SK-N-SH (cell line): ENCODE measurements around the gene STIM2. TPM values are rescaled to one million over a fixed set of nuclear protein-coding genes. Genes with fewer than 3 reads are reported as not detected.
A peak's percentile ranks its signal among the peaks of the same experiment; 100 is the strongest.

Source experiments
- CTCF ChIA-PET: fragments of 300-600, 350-600 bp; formaldehyde crosslinking; extraction: SDS; loops from one replicate; lab custom pipeline; 2021; lab: Yijun Ruan, JAX
- POLR2A ChIA-PET: fragments of 350-600 bp; sonication (Branson Sonifier 250); formaldehyde crosslinking; extraction: SDS; loops from one replicate; lab custom pipeline; 2020; ENCODE audit warnings: antibody characterized with exemption, inconsistent platforms; lab: Yijun Ruan, JAX
- DNase-seq: peaks from one replicate; pipeline ENCODE4 v3.0.0; 2012
- H2AFZ ChIP-seq: fragments of 200-600 bp; sonication (generic); 2 replicates; pipeline ENCODE4 v1.8.1; 2016; ENCODE audit warnings: antibody characterized with exemption, mild to moderate bottlenecking, low read depth
- H3F3A ChIP-seq: fragments of 200-600 bp; sonication (generic); replicated peaks from 2 replicates; pipeline ENCODE3; 2016; ENCODE audit warnings: antibody characterized with exemption, mild to moderate bottlenecking; ENCODE audit not compliant: insufficient read depth
- H3K27ac ChIP-seq, 2 experiments: fragments of 200-500 bp in 1 of 2; fragments of 200-600 bp in 1 of 2; sonication (Bioruptor generic) in 1 of 2; sonication (generic), shearing (Covaris generic) in 1 of 2; 2 replicates each; pipeline versions ENCODE4 v1.5.1 to v1.6.1; 2014 to 2016; ENCODE audit warnings: low read depth in 2 of 2, inconsistent platforms in 1 of 2, low read length in 1 of 2, mild to moderate bottlenecking in 1 of 2, mixed read lengths in 1 of 2
- H3K27me3 ChIP-seq: fragments of 200-600 bp; sonication (generic), shearing (Covaris generic); 2 replicates; pipeline ENCODE4 v1.6.1; 2016; ENCODE audit warnings: mixed run types; ENCODE audit not compliant: insufficient read depth
- H3K36me3 ChIP-seq, 2 experiments: fragments of 200-500 bp in 1 of 2; fragments of 200-600 bp in 1 of 2; sonication (Bioruptor generic) in 1 of 2; sonication (generic) in 1 of 2; replicated peaks in 1 of 2; 2 replicates each; pipeline versions ENCODE3 to v1.5.1; 2014 to 2016; ENCODE audit warnings: low read length in 1 of 2, mild to moderate bottlenecking in 1 of 2; ENCODE audit not compliant: insufficient read depth in 2 of 2, control insufficient read depth in 1 of 2
- H3K4me1 ChIP-seq, 2 experiments: fragments of 200-500 bp in 1 of 2; fragments of 200-600 bp in 1 of 2; sonication (Bioruptor generic) in 1 of 2; sonication (generic), shearing (Covaris generic) in 1 of 2; 2 replicates each; pipeline versions ENCODE4 v1.5.1 to v1.6.1; 2014 to 2016; ENCODE audit warnings: low read depth in 1 of 2, low read length in 1 of 2, mixed run types in 1 of 2; ENCODE audit not compliant: insufficient read depth in 2 of 2, control insufficient read depth in 1 of 2
- H3K4me2 ChIP-seq: fragments of 200-600 bp; sonication (generic), shearing (Covaris generic); 2 replicates; pipeline ENCODE4 v1.6.1; 2017; ENCODE audit warnings: mixed run types
- H3K4me3 ChIP-seq, 2 experiments: fragments of 200-500 bp in 1 of 2; fragments of 200-600 bp in 1 of 2; sonication (Bioruptor generic) in 1 of 2; sonication (generic), shearing (Covaris generic) in 1 of 2; 2 replicates each; pipeline versions ENCODE4 v1.5.1 to v1.8.1; 2014 to 2016; ENCODE audit warnings: low read depth in 2 of 2, inconsistent platforms in 1 of 2, low read length in 1 of 2, mild to moderate bottlenecking in 1 of 2, mixed read lengths in 1 of 2, moderate library complexity in 1 of 2
- H3K79me2 ChIP-seq: fragments of 200-600 bp; sonication (generic); 2 replicates; pipeline ENCODE4 v1.8.1; 2017; ENCODE audit warnings: mild to moderate bottlenecking; ENCODE audit not compliant: insufficient read depth
- H3K9ac ChIP-seq: fragments of 200-600 bp; sonication (generic); 2 replicates; pipeline ENCODE4 v1.6.1; 2017; ENCODE audit warnings: mixed run types
- H3K9me2 ChIP-seq: fragments of 200-600 bp; sonication (generic); 2 replicates; pipeline ENCODE4 v1.6.1; 2017; ENCODE audit warnings: mixed run types
- H3K9me3 ChIP-seq: fragments of 200-600 bp; sonication (generic); 2 replicates; pipeline ENCODE4 v1.6.1; 2017; ENCODE audit warnings: mixed run types, mild to moderate bottlenecking, moderate library complexity
- H4K20me1 ChIP-seq: fragments of 200-600 bp; sonication (generic); 2 replicates; pipeline ENCODE4 v1.6.1; 2017; ENCODE audit warnings: mild to moderate bottlenecking, mixed run types; ENCODE audit not compliant: insufficient read depth
- ELF1 ChIP-seq: IDR thresholded peaks from 2 replicates; pipeline ENCODE4 v1.4.0; 2012
- FOSL2 ChIP-seq: IDR thresholded peaks from 2 replicates; pipeline ENCODE4 v1.4.0; 2012; ENCODE audit warnings: low read depth, mild to moderate bottlenecking, moderate library complexity, borderline replicate concordance
- FOXM1 ChIP-seq: IDR thresholded peaks from 2 replicates; pipeline ENCODE4 v1.4.0; 2012; ENCODE audit warnings: low read depth, mild to moderate bottlenecking
- GABPA ChIP-seq: IDR thresholded peaks from 2 replicates; pipeline ENCODE4 v1.4.0; 2012; ENCODE audit warnings: low read depth, mild to moderate bottlenecking
- GATA2 ChIP-seq: sonication (generic); formaldehyde crosslinking; IDR thresholded peaks from 2 replicates; pipeline ENCODE4 v1.5.0; 2020; ENCODE audit warnings: mild to moderate bottlenecking, missing genetic modification reagents
- MEF2A ChIP-seq: IDR thresholded peaks from 2 replicates; pipeline ENCODE4 v1.4.0; 2012; ENCODE audit warnings: low read depth, borderline replicate concordance
- MXI1 ChIP-seq: IDR thresholded peaks from 2 replicates; pipeline ENCODE4 v1.6.1; 2012; ENCODE audit warnings: mild to moderate bottlenecking, low read depth, low read length, improper control_type of control experiment
- NFIC ChIP-seq: IDR thresholded peaks from 2 replicates; pipeline ENCODE4 v1.4.0; 2012; ENCODE audit warnings: borderline replicate concordance
- RAD21 ChIP-seq: IDR thresholded peaks from 2 replicates; pipeline ENCODE4 v1.6.1; 2012; ENCODE audit warnings: mild to moderate bottlenecking, low read length
- RCOR1 ChIP-seq: fragments of 150-350 bp; IDR thresholded peaks from 2 replicates; pipeline ENCODE4 v1.6.1; 2017; ENCODE audit warnings: antibody characterized with exemption, low read length
- SIN3A ChIP-seq: IDR thresholded peaks from 2 replicates; pipeline ENCODE4 v1.6.1; 2012; ENCODE audit warnings: low read depth, mild to moderate bottlenecking, low read length, moderate library complexity, borderline replicate concordance
- SMC3 ChIP-seq: IDR thresholded peaks from 2 replicates; pipeline ENCODE4 v1.6.1; 2012; ENCODE audit warnings: low read depth, low read length, improper control_type of control experiment
- TAF1 ChIP-seq: IDR thresholded peaks from 2 replicates; pipeline ENCODE4 v1.6.1; 2012; ENCODE audit warnings: low read depth, mild to moderate bottlenecking, low read length, moderate library complexity, borderline replicate concordance
- TCF12 ChIP-seq: IDR thresholded peaks from 2 replicates; pipeline ENCODE4 v1.4.0; 2012
- TEAD4 ChIP-seq: IDR thresholded peaks from 2 replicates; pipeline ENCODE4 v1.4.0; 2012; ENCODE audit warnings: mild to moderate bottlenecking, borderline replicate concordance; ENCODE audit not compliant: insufficient read depth
- YY1 ChIP-seq: IDR thresholded peaks from 2 replicates; pipeline ENCODE4 v1.4.0; 2012; ENCODE audit warnings: low read depth, mild to moderate bottlenecking
- WGBS: methylation state at CpG from one replicate; pipeline ENCODE4 v1.1.6; 2017; ENCODE audit warnings: low lambda C conversion rate; 5-methylcytosine and 5-hydroxymethylcytosine counted together
- polyA plus RNA-seq, 3 experiments: library from polyadenylated mRNA; depleted of rRNA; stranded (reverse); fragments of >200 nt; gene quantifications; 2 replicates each; pipeline ENCODE4 v1.2.3, GENCODE V29; 2012
- TF ChIP-seq, protein P1 (sequence below): fragments of 200-600 bp; sonication (generic); IDR thresholded peaks from 2 replicates; pipeline ENCODE4 v1.6.1; 2017; ENCODE audit warnings: antibody characterized with exemption, mild to moderate bottlenecking, moderate library complexity
- TF ChIP-seq, protein P2 (sequence below): IDR thresholded peaks from 2 replicates; pipeline ENCODE4 v1.4.0; 2012; ENCODE audit warnings: low read depth, borderline replicate concordance
- TF ChIP-seq, protein P3 (sequence below): fragments of 150-350 bp; IDR thresholded peaks from 2 replicates; pipeline ENCODE4 v1.6.1; 2016; ENCODE audit warnings: mild to moderate bottlenecking, low read depth, low read length
- TF ChIP-seq, protein P4 (sequence below): fragments of 150-350 bp; IDR thresholded peaks from 2 replicates; pipeline ENCODE4 v1.6.1; 2017; ENCODE audit warnings: antibody characterized with exemption, low read length, low read depth, borderline replicate concordance

Gene STIM2
- polyA plus RNA-seq, 1 of the 3 experiments (the other 2 are of a cell fraction): 14.7 TPM

DNA sequence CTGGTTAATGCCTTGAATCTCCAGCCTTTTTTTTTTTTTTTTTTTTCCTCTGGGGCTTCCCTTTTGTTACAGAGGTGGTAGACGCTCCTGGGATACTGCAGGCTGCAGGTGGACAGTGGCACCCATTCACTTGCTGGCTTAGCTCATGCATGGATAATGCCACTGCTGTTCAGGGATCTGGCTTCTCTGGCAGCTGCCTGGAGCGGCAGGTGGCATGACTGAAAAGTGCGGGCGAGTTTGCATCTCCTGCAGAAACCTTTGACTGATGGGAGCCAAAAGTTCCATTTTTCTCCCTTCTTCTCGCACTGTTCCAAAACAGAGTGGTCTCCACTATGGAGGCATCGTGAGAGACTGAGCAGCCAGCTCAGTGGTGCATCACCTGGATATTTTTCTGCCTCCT lies 5.9 kb upstream of the STIM2 start:
- Histone ChIP-seq H2AFZ (no peak overlapping the region), H3F3A (peaks cover 13% of the 10 kb centered on the region), H3K79me2 (no peaks in the 10 kb centered on the region)
- WGBS: 58% methylated on average over 6 of the region's 6 CpGs
- TF ChIP-seq RCOR1 (no peak), SIN3A (no peak), TAF1 (no peak), GATA2 (CRISPR knock-in tag) (no peak), MEF2A (no peak), FOSL2 (no peak), GABPA (no peak), TEAD4 (no peak), TCF12 (no peak), SMC3 (no peak), RAD21 (no peak), FOXM1 (no peak), MXI1 (no peak), NFIC (no peak)
- TF ChIP-seq, protein P1, sequence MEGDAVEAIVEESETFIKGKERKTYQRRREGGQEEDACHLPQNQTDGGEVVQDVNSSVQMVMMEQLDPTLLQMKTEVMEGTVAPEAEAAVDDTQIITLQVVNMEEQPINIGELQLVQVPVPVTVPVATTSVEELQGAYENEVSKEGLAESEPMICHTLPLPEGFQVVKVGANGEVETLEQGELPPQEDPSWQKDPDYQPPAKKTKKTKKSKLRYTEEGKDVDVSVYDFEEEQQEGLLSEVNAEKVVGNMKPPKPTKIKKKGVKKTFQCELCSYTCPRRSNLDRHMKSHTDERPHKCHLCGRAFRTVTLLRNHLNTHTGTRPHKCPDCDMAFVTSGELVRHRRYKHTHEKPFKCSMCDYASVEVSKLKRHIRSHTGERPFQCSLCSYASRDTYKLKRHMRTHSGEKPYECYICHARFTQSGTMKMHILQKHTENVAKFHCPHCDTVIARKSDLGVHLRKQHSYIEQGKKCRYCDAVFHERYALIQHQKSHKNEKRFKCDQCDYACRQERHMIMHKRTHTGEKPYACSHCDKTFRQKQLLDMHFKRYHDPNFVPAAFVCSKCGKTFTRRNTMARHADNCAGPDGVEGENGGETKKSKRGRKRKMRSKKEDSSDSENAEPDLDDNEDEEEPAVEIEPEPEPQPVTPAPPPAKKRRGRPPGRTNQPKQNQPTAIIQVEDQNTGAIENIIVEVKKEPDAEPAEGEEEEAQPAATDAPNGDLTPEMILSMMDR: no peak
- TF ChIP-seq, protein P2, sequence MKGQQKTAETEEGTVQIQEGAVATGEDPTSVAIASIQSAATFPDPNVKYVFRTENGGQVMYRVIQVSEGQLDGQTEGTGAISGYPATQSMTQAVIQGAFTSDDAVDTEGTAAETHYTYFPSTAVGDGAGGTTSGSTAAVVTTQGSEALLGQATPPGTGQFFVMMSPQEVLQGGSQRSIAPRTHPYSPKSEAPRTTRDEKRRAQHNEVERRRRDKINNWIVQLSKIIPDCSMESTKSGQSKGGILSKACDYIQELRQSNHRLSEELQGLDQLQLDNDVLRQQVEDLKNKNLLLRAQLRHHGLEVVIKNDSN: no peak
- TF ChIP-seq, all 33 proteins: peak for 0
- H3K27me3 ChIP-seq: no peaks in the 10 kb centered on the region
- no peaks in the 10 kb centered on the region for H3K9me2 ChIP-seq
- H3K27ac ChIP-seq: no peak overlapping the region
- no peak overlapping the region for H3K4me2 ChIP-seq
- no peak overlapping the region for H3K4me3 ChIP-seq
- no peaks in the 10 kb centered on the region for H3K36me3 ChIP-seq
- peaks cover 11 to 12% of the 10 kb centered on the region in 2 experiments; a peak in 3 of 4 replicates for H3K4me1 ChIP-seq
- POLR2A ChIA-PET: no interaction called here
- no peak for DNase-seq
- H4K20me1 ChIP-seq: no peaks in the 10 kb centered on the region
- CTCF ChIA-PET: no interaction called here
- H3K9ac ChIP-seq: no peak overlapping the region
- H3K9me3 ChIP-seq: no peaks in the 10 kb centered on the region

DNA sequence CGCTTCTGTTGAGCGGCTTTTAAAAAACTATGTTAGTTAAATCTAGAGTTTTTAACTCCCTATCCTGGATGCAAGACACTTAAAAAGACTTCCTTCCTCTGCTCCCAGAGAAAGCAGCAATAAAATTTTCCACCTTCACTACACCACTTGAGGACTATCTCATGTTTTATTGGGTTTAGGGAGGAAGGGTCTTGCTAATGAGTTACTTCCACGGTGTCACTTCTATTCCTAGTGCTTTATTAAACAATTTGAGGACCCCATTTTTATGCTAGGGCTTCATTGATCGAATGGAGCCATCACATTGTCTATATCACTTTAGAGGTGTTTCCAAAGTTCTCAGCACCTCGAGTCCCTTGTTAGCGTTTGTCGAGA lies 3.7 kb upstream of the STIM2 start:
- Histone ChIP-seq H3K4me1 (peaks cover 13 to 14% of the 10 kb centered on the region in 2 experiments; a peak in 3 of 4 replicates), H4K20me1 (no peaks in the 10 kb centered on the region), H3K9ac (peak overlapping the region; percentile 12; the same call in 1 of the 2 replicates), H3K4me2 (peak overlapping the region; percentile 100), H3K9me2 (no peaks in the 10 kb centered on the region), H3K79me2 (no peaks in the 10 kb centered on the region), H3K27me3 (no peaks in the 10 kb centered on the region), H3K36me3 (no peaks in the 10 kb centered on the region), H3K9me3 (no peaks in the 10 kb centered on the region), H2AFZ (peak overlapping the region; percentile 89), H3F3A (peaks cover 18% of the 10 kb centered on the region), H3K4me3 (peak overlapping the region; percentile 70 to 87), H3K27ac (peak overlapping the region; percentile 34 to 67; a peak in 3 of 4 replicates)
- CTCF ChIA-PET: no interaction called here
- TF ChIP-seq FOSL2 (no peak), GATA2 (CRISPR knock-in tag) (no peak), YY1 (no peak), RAD21 (no peak), ELF1 (no peak)
- TF ChIP-seq, protein P3, sequence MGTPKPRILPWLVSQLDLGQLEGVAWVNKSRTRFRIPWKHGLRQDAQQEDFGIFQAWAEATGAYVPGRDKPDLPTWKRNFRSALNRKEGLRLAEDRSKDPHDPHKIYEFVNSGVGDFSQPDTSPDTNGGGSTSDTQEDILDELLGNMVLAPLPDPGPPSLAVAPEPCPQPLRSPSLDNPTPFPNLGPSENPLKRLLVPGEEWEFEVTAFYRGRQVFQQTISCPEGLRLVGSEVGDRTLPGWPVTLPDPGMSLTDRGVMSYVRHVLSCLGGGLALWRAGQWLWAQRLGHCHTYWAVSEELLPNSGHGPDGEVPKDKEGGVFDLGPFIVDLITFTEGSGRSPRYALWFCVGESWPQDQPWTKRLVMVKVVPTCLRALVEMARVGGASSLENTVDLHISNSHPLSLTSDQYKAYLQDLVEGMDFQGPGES: no peak
- TF ChIP-seq, protein P4, sequence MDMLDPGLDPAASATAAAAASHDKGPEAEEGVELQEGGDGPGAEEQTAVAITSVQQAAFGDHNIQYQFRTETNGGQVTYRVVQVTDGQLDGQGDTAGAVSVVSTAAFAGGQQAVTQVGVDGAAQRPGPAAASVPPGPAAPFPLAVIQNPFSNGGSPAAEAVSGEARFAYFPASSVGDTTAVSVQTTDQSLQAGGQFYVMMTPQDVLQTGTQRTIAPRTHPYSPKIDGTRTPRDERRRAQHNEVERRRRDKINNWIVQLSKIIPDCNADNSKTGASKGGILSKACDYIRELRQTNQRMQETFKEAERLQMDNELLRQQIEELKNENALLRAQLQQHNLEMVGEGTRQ: no peak
- POLR2A ChIA-PET: interaction anchor here (0.7 to 1.1 kb wide), 2 partner anchors 9 to 270 kb away, joined by 3 to 4 read pairs; no protein-coding TSS in a partner anchor
- 36% methylated on average over 7 of the region's 7 CpGs for WGBS
- no peak for DNase-seq
